ENCODE data around the gene WDR59.
A peak's percentile ranks its signal among the peaks of the same experiment; 100 is the strongest.
"Not testable (repeated sequence)": the region's sequence is repeated elsewhere in the genome, so short reads cannot be mapped to it uniquely, and the experiment has no call there.

The WDR59 gene

GRCh38 chr16:75016451-75017081 lies 31.6 kb upstream of the WDR59 start:
- in situ Hi-C loops (cut with MboI; ENCODE audit: low pct_unique_long_range_greater_than_20kb, low sequenced_read_pairs); DNase-seq: not testable (repeated sequence)

DNA sequence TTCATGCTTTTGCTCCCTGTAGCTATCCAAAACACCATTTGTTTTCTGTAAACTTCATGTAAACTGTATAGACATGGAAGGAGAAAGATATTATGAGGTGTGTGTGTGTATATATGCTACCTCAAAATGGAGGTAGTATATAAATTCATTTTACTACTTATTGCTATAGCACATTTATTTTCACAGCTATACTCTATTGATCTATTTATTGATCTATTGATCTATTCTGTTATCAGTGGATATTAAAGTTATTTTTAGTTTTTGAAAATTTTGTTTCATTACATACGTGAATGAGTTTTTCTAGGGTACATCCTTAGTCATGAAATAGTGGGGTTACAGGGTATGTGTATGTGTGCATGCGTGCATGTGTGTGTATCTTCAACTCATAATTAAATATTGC lies 29.4 kb upstream of the WDR59 start:
- in situ Hi-C loops (cut with MboI; ENCODE audit: low pct_unique_long_range_greater_than_20kb, low sequenced_read_pairs): no loop called here
- DNase-seq: no peak

- DNase-seq: peak; percentile 19
- in situ Hi-C loops (cut with MboI; ENCODE audit: low pct_unique_long_range_greater_than_20kb, low sequenced_read_pairs): not testable (repeated sequence)
These were observed 28.2 kb upstream of the WDR59 start for GRCh38 chr16:75013123-75013522.

- peak; percentile 43 for DNase-seq
- in situ Hi-C loops (cut with MboI; ENCODE audit: low pct_unique_long_range_greater_than_20kb, low sequenced_read_pairs): no loop called here
These were observed 27.6 kb upstream of the WDR59 start for GRCh38 chr16:75012380-75013081.

DNA sequence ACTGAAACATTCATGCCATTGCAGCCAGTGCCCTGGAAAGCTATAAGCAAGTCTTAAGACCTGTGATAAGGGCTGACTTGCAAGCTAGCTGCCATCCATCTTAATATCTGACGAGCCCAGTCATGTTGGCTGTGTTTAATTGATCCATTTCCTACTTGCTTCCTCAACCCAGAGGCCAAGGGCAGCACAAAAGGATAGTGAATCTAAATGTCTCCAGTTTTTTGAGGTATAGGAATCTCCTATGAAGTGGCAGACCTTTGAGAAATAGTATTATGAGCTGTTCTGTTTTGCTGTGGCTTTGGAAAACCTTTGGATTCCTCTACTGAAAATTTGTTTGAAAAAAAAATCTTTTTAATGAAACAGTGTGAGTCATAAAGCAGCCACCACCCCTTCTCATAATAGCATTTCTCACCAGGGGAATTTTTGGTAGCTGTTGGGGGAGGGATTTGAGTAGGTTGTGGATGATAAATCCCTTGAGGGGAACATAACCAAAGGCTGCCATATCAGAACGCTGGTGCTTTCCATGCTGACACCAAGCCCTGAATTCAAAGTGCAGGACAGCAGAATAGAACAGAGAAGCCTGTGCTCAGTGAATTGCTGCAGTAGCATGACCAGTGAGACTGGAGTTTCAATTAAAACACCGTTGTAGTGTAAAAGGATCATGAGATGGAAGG lies 26.8 kb upstream of the WDR59 start:
- in situ Hi-C loops (cut with MboI; ENCODE audit: low pct_unique_long_range_greater_than_20kb, low sequenced_read_pairs): no loop called here
- DNase-seq: peak; percentile 29

DNA sequence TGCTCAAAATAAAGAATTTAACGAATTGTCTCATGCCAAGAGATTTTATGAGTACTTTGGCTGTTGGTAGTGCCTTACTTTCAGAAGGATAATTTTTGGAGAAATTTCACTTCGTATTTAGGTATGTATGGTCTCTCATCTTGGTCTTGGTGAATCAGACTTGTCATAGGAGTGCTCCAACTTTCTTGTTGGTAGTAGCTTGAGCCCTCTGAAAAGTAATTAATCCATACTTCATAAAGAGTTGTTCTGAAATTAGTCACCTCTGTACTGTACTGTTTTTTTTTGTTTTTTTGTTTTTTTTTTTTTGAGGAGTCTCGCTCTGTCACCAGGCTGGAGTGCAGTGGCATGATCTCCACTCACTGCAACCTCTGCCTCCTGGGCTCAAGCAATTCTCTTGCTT lies 25.5 kb upstream of the WDR59 start:
- in situ Hi-C loops (cut with MboI; ENCODE audit: low pct_unique_long_range_greater_than_20kb, low sequenced_read_pairs): no loop called here
- DNase-seq: no peak

- no peak for DNase-seq
- in situ Hi-C loops (cut with MboI; ENCODE audit: low pct_unique_long_range_greater_than_20kb, low sequenced_read_pairs): no loop called here
These were observed 22.5 kb upstream of the WDR59 start for GRCh38 chr16:75007443-75007842.

GRCh38 chr16:75005697-75006096 lies 20.8 kb upstream of the WDR59 start:
- in situ Hi-C loops (cut with MboI; ENCODE audit: low pct_unique_long_range_greater_than_20kb, low sequenced_read_pairs): no loop called here
- DNase-seq: no peak

GRCh38 chr16:75004460-75004859 lies 19.5 kb upstream of the WDR59 start:
- in situ Hi-C loops (cut with MboI; ENCODE audit: low pct_unique_long_range_greater_than_20kb, low sequenced_read_pairs): no loop called here
- DNase-seq: no peak

DNA sequence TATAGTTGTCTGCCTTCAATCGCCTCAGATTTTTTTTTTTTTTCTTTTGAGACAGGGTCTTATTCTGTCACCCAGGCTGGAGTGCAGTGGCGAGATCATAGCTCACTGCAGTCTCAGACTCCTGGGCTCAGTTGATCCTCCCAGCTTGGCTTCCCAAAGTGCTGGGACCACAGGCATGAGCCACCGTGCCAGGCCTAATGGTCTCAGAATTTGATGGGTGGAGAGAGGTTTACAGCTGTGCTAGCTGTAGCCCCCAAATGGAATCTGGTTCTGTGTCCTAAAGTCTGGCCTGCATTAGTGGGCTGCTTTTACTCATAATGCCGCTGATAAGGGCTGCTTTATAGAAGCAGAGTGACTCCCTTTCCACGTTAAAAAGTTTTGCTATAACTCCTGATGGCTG lies 19.0 kb upstream of the WDR59 start:
- DNase-seq: no peak
- in situ Hi-C loops (cut with MboI; ENCODE audit: low pct_unique_long_range_greater_than_20kb, low sequenced_read_pairs): no loop called here

DNA sequence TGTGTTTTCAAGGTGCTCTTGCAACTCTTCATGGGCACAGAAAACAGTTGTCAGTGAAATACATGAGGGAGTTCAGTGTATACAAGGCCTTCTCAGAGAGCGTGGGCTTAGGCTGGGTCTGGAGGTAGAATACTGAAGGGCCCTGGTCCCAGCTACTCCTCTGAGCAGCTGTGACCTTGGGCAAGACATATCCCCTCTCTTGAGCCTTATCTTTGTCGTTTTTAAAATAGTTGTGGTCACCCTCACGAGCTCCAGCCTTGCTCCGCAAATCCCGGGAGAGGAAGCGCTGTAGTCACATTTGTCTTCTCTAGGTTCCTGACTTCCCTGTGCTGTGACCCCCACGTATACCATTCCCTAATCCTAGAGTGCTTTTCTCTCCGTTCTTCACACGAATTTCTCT lies 17.6 kb upstream of the WDR59 start:
- peak; percentile 69 for DNase-seq
- in situ Hi-C loops (cut with MboI; ENCODE audit: low pct_unique_long_range_greater_than_20kb, low sequenced_read_pairs): no loop called here

- in situ Hi-C loops (cut with MboI; ENCODE audit: low pct_unique_long_range_greater_than_20kb, low sequenced_read_pairs): no loop called here
- DNase-seq: peak; percentile 39
These were observed 15.7 kb upstream of the WDR59 start for GRCh38 chr16:75000481-75001081.

DNA sequence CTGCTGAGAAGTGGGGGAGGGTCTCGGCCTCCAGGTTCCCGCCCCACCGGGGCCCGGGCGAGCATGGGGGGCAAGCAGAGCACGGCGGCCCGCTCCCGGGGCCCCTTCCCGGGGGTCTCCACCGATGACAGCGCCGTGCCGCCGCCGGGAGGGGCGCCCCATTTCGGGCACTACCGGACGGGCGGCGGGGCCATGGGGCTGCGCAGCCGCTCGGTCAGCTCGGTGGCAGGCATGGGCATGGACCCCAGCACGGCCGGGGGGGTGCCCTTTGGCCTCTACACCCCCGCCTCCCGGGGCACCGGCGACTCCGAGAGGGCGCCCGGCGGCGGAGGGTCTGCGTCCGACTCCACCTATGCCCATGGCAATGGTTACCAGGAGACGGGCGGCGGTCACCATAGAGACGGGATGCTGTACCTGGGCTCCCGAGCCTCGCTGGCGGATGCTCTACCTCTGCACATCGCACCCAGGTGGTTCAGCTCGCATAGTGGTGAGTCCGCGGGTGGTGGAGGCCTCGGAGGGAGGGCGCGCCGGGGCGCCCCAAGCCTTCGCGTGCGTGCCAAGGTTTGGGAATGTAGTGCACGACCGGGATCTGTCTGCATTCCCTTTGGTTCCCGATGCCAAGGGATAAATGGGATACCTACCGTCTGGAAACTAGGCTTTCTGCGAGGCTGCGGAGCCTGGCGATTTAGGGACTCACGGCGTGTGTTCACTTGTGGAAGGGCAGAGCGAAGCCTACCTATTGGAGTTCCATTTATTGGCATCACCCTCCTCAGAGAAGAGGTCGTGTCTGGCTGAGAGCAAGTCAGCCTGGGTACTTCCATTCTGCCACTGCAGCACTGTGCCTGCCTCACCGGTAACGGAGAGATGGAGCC lies 14.9 kb upstream of the WDR59 start:
- DNase-seq: peak; percentile 35

GRCh38 chr16:74999219-74999608 lies 14.3 kb upstream of the WDR59 start:
- in situ Hi-C loops (cut with MboI; ENCODE audit: low pct_unique_long_range_greater_than_20kb, low sequenced_read_pairs): loop anchor here (10.0 kb wide), 1 partner anchor 116 kb away; the partner anchor contains the start of gene LDHD
- peak; percentile 26 for DNase-seq

More for the DNA sequence above, 14.9 kb upstream of the WDR59 start:
- in situ Hi-C loops (cut with MboI; ENCODE audit: low pct_unique_long_range_greater_than_20kb, low sequenced_read_pairs): loop anchor here (10.0 kb wide), 1 partner anchor 115 kb away; the partner anchor contains the start of gene LDHD

DNA sequence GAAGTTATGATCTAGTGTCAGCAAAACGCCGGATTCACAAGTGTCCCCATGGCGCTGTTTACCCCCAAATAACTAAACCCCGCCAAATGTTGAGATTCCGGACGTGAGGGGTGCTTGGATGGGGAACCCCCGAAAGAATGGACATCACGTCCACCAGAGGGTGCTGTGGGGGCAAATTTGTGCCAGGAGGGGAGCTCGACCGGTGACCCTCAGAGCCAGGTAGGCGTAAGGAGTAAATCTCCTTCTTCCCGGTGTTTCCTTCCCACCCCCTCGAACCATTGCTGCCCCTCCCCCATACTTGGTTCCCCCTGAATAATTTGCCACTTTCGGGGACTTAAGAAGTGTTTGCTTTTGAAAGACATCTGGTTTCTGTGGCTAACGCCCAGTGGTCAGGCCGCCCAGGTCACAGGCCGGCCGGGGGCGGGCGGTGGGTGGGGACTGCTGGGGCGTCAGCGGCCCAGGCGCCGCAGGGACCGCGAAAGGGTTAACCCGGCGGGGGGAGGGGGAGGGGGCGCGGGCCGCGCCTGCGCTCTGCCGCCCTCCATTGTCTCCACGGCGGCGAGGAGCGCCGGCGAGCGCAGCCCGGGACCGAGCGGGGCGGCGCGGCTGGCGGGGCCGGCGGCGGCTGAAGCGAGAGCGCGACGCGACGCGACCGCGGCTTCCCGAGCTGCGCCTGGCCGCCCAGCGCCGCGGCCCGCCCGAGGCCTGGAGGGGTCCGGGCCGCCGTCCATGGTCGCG lies 13.7 kb upstream of the WDR59 start, which contains the start of gene ZNRF1:
TSS of gene ZNRF1 (plus strand) at position 544 of the 738 bp plus-strand sequence. CDS start 648 bp downstream, outside the sequence.
- peak; percentile 82 for DNase-seq
- in situ Hi-C loops (cut with MboI; ENCODE audit: low pct_unique_long_range_greater_than_20kb, low sequenced_read_pairs): loop anchor here (10.0 kb wide), 1 partner anchor 116 kb away; the partner anchor contains the start of gene LDHD

GRCh38 chr16:74997042-74997491 lies 12.1 kb upstream of the WDR59 start:
- in situ Hi-C loops (cut with MboI; ENCODE audit: low pct_unique_long_range_greater_than_20kb, low sequenced_read_pairs): loop anchor here (10.0 kb wide), 1 partner anchor 118 kb away; the partner anchor contains the start of gene LDHD

GRCh38 chr16:74995986-74996385 lies 11.1 kb upstream of the WDR59 start:
- in situ Hi-C loops (cut with MboI; ENCODE audit: low pct_unique_long_range_greater_than_20kb, low sequenced_read_pairs): loop anchor here (10.0 kb wide), 1 partner anchor 119 kb away; the partner anchor contains the start of gene LDHD
- DNase-seq: no peak

More at GRCh38 chr16:74997042-74997491, 12.1 kb upstream of the WDR59 start:
- DNase-seq: no peak

All from KBM-7 (cell line).